ENCODE data around the gene ITIH3.
"Not testable (repeated sequence)": the region's sequence is repeated elsewhere in the genome, so short reads cannot be mapped to it uniquely, and the experiment has no call there.

Gene ITIH3, protein sequence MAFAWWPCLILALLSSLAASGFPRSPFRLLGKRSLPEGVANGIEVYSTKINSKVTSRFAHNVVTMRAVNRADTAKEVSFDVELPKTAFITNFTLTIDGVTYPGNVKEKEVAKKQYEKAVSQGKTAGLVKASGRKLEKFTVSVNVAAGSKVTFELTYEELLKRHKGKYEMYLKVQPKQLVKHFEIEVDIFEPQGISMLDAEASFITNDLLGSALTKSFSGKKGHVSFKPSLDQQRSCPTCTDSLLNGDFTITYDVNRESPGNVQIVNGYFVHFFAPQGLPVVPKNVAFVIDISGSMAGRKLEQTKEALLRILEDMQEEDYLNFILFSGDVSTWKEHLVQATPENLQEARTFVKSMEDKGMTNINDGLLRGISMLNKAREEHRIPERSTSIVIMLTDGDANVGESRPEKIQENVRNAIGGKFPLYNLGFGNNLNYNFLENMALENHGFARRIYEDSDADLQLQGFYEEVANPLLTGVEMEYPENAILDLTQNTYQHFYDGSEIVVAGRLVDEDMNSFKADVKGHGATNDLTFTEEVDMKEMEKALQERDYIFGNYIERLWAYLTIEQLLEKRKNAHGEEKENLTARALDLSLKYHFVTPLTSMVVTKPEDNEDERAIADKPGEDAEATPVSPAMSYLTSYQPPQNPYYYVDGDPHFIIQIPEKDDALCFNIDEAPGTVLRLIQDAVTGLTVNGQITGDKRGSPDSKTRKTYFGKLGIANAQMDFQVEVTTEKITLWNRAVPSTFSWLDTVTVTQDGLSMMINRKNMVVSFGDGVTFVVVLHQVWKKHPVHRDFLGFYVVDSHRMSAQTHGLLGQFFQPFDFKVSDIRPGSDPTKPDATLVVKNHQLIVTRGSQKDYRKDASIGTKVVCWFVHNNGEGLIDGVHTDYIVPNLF

DNA sequence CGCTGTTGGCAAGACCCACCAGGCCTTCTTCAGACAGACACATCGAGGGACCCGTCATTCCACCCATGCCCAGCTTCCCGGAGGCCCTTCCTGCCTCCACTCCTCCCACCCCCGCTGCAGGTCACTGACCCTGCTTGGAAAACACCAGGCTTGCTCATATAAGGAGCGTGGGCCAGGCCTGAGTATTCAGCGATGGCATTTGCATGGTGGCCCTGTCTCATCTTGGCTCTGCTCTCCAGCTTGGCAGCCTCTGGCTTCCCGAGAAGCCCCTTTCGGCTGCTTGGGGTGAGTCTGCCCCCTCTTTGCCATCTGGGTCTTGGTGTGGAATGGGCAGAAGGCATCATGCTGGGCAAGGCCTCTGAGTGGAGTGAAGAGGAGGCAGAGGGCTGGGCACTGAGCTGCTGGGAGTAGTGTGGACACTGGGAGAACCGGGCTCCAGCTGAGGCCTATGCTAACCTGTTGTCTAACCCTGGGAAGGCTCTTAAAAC lies at the start of gene ITIH3:
ITIH3 (plus strand) TSS at position 185 of the 488 bp plus-strand sequence; CDS start at position 193, 8 bp downstream.
- no peak for DNase-seq

DNA sequence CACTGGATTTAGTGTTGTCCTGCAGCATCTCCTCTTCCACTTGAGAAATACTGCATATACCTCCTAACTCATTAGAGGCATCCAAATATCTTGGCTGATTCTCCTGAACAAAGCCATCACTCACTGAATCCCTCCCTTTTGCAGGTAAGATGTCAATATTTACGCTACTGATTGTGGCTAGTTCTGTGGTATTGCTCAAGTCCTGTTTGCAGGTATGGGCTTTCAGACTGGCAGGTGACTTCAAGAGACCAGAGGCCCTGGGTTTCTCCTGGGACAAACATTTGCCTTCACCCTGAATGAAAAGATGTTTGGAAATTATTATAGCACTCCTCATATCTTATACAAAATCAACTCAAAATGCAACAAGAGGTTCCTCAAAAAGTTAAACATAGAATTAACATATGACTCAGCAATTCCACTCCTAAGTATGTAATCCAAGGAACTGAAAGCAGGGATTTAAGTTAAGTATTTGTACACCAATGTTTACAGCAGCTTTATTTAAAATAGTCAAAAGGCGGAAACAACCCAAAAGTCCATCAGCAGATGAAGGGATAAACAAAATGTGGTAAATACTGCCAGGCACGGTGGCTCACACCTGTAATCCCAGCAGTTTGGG lies 42.4 kb upstream of the ITIH3 start:
- DNase-seq: no peak

DNA sequence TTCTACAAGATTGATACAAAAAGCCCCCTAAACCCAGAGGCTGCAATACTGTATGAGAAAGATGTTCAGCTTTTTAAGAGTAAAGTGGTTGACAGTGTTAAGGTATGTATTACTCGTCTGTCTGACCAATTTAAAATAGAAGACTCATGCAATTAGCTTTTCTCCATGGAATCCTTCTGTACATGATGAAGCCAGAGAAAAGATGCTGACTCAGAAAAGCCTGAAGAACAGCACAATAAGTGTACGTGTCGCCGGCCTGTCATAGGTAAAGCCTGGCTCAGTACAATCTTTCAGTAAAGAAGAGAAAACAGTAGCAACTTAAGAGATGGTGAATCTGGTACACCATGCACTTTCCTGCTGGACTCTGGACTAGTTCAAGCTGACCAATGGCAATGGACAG lies 40.2 kb upstream of the ITIH3 start:
- DNase-seq: no peak

DNA sequence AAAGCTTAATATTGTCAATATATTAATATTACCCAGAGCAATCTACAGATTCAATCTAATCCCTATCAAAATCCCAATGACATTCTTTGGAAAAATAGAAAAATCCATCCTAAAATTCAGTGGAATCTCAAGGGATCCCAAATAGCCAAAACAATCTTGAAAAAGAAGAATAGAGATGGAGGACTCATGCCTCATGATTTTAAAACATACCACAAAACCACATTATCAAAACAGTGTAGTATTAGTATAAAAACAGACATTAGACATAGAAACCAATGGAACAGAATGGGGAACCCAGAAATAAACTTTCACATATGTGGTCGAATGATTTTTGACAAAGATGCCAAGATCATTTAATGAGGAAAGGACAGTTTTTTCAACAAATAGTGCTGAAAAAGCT lies 38.5 kb upstream of the ITIH3 start:
- DNase-seq: no peak

DNA sequence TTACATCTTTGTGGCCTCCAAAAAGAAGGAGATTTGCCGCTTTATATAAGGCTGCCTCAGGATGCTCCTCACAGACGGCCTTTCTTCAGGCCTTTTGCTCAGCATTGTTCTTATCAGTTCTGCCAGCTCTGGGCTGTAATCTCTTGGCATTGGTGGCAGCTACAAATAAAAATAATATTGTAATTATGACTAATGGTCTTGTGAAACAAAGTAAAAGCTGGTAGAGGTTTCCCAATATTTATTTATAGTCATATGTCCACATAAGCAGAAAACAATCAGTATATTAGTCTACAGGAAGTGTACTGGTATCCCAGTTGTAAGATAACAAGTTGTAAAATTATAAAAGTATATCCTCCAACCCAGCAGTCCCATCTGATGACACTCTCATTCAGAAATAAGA lies 31.1 kb upstream of the ITIH3 start:
- no peak for DNase-seq

DNA sequence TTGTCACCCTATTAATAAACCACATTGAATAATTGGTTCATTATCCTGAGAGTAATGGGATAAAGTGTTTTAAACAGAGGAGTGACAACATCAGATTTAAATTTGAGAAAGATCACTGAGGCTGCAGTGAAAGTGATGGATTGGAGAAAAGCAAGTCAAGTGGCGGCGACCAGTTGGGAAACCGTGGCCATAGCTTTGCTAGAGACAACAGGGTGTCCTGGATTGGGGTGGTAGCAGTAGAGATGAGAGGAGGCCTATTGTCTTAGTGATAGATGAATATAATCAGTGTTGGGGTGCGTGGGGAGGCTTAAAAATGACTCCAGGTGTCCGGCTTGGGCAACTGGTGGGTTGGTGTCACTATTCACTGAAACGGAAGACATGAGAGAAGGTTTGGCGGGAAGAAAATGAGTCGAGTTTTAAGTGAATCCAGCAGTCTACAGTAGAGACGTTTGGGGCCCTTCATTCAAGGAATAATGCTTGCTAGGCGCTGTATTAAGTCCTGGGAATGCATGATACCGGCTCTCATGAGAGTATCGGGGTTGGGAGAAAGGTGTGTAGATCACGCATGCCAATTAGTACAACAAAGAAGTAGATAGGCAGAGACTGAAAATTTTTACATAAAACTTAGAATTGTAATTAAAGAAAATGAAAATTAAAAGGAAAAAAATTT lies 24.7 kb upstream of the ITIH3 start:
- DNase-seq: no peak

DNA sequence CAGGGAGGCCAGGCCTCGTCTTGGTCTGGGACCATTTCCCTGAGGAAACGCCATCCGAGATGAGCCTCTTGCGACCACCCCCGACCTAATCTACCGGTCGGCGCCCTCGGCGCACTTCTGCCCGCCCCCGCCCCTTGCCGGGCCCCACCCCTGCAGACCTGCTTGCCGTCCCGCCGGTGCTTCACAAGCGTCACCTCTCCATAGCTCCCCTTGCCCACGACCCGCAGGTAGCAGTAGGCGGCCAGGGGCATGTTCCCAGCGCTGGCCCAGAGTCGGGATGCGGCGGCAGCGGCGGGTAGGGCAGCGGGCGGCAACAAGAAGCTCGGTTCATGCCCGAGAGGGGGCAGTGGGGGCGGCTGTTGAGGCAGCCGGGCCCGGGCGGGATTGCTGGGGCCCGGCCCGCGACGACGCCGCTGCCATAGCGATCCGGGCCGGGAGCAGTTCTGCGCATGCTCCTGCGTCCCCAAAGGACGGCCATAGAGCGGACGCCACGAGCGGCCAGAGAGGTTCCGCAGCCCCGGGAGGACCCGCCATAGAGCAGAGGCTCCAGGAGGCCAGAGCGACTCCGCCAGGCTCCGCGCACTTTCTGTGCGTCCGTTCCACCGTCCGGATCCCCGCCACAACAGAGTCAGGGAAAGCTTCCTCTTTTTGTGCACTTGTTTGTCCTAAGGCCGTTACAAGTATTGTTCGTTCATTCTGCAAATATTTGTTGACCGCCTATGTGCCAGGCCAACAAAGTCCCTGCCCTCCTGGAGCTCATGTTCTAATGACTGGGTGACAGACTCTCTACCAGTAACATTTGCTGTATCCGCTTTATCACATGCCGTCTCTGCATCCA lies 23.9 kb upstream of the ITIH3 start, which contains the start of gene NEK4:
NEK4 (minus strand) TSS at position 445 of the 838 bp plus-strand sequence; CDS start at position 251, 194 bp downstream.
- peak; percentile 85 for DNase-seq

DNA sequence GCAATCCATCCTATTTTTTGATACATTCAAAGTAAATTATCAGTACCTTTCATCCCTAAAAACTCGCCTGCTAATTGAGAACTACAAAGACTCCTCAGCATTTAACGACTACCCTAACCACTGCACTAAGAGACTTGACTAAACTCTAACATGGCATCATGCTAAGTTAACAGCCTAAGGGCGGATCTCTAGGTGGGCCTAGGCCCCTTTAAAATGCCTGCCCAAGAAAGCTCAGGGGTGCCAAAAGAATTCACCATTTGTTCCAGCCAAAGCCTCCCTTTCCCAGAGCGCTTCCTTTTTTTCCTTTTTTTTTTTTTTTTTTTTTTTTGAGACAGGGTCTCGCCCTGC lies 23.3 kb upstream of the ITIH3 start:
- DNase-seq: no peak

DNA sequence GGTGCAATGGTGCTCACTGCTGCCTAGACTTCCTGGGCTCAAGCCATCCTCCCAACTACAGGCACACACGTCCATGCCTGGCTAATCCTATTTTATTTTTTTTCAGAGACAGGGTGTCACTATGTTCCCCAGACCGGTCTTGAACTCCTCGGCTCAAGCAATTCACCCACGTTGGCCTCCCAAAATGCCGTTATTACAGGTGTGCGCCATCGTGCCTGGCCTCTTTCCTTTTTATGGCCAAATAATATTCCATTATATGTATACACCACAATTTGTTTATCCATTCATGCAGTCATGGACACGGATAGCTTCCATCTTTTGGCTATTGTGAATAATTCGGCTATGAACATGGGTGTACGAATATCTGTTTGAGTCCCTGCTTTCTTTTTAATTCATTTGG lies 22.9 kb upstream of the ITIH3 start:
- DNase-seq: no peak

DNA sequence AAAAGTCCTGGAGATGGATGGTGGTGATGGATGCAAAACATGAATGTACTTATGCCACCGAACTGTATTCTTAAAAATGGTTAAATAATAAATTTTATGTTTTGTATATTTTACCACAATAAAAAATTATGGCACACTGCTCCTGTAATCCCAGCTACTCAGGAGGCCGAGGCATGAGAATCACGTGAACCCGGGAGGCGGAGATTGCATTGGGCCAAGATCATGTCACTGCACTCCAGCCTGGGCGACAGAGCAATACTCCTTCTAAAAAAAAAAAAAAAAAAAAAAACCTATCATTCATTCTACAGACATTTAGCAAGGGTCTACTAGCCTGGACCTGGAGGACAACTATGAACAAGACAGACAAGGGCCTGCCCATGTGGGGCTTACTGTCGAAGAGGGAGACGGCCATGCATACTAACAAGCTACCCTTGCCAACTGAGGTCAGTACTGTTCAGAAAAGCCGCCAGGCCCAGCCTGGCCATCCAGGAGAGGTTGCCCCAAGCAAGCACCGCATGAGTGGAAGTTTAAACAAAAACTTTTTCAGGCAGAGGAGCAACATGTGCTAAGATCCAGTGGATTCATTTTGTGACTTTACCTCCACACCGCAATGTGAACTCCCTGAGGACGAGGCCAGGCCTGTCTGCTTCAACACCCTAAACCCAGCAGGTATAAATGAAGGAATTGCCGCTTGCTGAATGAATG lies 21.1 kb upstream of the ITIH3 start:
- DNase-seq: no peak

DNA sequence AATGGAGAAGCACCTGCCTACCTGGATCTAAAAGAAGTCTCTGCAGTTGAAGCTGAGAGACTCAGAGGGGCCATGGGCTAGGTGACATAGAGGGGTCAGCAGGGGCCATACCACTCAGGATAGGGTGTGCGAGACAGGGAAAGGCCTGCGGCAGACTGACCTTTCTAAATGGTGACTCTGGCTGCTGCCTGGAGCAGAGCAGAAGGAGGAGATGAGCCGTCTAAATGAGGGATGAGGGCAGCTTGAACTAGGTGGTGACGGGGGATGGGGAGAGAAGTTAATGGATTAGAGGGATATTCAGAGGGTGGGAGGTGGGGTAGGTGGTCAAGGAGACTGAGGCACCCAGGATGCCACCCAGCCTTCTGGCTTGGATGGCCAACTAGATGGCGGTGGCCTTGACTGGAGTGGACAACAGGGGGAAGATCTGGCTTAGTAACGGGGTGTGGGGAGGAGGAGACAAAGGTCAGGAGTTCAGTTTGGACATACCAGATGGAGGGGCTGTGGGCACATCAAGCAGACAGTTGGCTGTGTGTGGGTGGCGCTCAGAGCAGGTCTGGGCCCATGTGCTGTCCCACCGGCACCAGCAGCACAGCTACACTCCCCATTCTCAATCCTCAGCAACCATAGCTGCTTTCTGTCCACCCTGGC lies 20.4 kb upstream of the ITIH3 start:
- DNase-seq: no peak

DNA sequence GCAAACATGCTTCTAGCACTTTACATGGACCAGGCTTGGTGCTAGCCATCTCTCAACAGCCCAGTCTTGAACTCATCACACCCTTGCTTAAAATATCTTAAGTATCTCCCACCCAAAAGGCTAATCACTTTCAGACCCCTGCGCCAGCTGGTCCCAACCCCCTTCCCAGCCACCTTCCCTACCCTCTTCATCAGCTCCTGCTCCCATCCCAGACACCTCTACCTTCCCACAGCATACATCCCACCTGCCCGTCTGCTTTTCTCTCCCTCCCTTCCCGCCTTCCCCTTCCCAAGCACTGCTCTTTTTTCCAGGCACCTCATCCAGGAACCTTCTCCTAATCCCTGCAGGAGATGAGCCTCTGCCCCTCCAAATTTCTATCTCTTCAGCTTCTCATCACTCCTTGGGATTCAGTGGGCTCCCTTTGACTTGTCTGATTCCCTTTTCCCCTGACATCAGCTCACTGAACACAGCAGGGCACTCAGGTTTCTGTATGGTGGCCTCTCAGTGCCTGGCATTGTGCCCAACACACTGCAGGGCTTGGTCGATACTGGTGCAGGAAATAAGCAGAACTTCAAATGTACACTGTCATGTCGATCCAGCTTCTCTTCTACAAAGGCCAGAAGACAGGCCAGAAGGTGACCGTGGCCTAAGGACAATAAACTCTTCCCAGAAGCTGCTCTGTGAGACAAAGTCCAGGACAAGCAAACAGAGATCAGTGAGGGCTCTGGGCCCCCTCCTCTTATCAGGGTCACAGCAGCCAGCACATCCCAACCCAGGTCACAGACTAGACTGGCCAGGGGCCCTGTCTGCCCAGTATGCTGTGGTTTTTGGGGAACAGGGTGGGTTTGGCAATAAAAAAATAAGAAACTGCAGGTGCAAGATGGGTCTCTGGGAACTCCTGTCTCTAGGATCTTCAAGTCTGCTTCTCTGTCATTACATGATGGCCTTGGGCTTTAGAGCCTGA lies 19.4 kb upstream of the ITIH3 start:
- DNase-seq: no peak

DNA sequence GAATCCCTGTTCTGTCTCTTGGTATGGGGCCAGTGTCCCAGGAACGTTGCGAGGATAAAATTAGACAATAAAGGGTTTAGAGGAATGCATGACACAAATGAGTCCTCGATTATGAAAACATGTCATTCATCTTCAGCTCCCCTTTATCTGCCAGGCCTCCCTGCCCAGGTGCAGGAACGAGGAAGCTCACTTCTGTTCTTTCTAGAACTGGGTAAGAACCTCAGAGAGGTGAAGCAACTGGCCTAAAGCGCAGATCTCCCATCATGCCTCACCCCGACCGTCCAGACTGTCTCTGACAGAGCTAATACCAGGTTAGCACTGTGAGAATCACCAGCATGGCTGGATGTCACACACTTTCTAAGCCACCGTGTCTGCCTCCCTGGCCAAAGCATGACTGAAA lies 18.7 kb upstream of the ITIH3 start:
- no peak for DNase-seq

DNA sequence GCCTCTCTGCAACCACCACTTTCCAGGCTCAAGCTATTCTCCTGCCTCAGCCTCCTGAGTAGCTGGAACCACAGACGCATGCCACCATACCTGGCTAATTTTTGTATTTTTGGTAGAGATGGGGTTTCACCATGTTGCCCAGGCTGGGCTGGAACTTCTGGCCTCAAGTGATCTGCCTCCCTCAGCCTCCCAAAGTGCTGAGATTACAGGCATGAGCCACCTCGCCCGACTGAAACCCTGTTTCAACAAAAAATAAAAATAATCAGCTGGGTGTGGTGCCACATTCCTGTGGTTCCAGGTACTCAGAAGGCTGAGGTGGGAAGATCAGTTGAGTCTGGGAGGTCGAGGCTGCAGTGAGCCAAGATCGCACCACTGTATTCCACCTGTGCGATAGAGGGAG lies 18.1 kb upstream of the ITIH3 start:
- DNase-seq: not testable (repeated sequence)

DNA sequence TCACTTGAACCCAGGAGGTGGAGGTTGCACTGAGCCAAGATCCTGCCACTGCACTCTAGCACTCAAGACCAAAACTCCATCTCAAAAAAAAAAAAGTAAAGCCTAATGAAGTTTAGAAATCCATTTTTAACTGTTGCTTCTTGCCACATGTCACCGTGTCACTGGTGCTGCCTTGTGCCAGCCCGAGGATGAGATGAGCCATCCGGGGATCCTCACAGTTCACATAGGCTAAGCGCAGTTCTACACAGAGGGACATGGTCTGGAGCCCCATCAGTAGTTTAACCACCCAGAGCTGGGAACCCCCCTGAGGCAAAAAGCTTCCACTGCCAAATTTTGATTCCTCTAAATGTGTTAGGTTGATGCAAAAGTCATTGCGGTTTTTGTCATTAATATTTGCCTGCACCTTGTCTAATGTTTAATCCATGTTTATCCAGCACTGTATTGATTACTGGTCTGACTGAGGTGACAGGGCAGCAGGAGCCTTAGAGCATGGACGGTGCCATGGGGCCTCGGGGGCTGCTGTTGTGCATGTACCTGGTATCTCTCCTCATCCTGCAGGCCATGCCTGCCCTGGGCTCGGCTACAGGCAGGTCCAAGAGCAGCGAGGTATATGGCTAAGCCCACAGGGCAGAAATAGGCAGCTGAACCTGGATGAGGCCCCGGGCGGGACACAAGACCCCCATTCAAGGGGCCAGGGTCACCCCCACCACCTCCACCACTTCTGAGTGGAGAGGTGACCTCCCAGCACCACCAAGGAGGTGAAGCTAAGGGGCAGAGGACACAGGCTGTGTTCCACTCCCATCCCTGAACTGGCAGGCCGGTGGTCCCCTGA lies 17.3 kb upstream of the ITIH3 start, which contains the start of gene ITIH1:
ITIH1 (plus strand) TSS at position 473 of the 832 bp plus-strand sequence; CDS start at position 490, 17 bp downstream.
- no peak for DNase-seq

DNA sequence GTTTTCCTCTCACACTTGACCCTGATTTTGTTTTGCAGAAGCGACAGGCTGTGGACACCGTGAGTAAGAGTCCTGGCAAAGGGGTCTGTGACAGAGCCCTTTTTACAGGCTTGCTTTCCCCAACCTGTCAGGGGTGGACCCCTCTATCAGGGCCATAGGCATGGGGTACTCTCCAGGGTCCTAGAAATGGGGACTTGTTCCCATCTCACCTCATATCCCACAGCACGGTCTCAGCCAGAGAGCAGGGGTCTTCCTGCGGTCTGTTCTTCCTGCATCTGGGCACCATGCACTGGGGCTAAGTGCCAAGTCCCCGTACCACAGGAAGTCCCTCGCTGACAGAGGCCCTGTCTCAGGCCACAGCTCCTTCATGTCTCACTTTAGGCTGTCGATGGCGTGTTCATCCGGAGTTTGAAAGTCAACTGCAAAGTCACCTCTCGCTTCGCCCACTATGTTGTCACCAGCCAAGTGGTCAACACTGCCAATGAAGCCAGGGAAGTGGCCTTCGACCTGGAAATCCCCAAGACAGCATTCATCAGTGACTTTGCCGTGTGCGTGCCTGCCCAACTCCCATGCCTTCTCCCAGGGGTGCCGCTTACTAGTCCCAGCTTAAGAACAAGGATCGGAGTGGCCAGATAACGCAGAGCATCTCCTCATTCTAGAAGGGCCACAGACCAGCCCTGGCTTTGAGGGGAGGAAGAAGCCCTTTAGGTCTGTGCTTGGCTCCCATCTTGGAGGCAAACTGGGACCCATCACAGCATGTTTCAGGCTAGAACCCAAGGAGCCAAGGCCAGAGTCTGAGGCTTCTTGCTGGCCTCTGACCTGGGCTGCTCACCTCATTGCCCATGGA lies 16.4 kb upstream of the ITIH3 start:
- DNase-seq: no peak
